Measurements from ENCODE around the gene KRT35.

The KRT35 gene

DNA sequence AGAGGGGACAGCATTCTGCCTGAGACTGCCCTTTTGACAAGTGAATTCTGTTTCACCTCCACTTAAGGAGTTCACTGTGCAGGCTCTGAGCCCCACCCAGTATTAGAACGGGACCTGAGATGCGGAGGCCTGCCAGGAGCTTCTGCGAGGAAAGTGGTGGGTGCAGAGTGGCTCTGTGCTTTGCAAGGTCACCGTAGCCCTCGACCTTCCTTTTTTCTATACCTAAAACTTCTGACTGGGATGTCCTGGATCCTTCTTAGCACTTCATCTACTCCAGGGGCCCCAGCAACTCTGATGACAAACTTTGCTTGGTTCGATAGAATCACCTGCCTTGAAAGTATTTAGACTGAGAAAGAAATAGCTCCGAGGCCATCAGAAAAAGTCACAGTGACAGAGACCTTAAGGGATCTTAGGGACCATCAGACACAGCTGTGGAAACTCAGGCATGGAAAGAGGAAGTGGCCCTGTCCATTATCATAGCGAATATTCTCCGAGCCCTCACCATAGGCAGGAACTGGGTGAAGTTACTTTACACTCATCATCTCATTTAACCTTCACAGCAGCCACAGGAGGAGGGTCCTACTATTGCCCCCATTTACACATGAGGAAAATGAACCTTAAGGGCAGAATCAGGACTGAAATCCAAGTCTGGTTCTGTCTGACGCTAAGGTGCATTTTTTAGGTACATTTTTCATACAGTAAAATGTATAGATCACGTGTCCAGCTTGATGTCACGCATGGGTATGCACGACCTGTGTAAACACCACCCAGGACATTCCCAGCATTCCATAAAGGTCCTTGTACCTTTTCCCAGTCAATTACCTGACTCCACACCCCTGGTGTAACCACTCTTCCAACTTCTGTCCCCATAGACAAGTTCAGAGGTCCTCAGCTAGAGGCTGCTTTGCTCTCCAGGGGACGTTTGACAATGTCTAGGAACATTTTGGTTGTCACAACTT, 25.1 kb upstream of the KRT35 start:
- TF ChIP-seq POLR2A (IDR thresholded peaks at IDR 0.05; ENCODE audit: low read length) (no peak), GATA1 (IDR thresholded peaks at IDR 0.05; ENCODE audit: low read depth, low read length) (no peak)
- DNase-seq = peak in 1 of 2 experiments; percentile 29

DNA sequence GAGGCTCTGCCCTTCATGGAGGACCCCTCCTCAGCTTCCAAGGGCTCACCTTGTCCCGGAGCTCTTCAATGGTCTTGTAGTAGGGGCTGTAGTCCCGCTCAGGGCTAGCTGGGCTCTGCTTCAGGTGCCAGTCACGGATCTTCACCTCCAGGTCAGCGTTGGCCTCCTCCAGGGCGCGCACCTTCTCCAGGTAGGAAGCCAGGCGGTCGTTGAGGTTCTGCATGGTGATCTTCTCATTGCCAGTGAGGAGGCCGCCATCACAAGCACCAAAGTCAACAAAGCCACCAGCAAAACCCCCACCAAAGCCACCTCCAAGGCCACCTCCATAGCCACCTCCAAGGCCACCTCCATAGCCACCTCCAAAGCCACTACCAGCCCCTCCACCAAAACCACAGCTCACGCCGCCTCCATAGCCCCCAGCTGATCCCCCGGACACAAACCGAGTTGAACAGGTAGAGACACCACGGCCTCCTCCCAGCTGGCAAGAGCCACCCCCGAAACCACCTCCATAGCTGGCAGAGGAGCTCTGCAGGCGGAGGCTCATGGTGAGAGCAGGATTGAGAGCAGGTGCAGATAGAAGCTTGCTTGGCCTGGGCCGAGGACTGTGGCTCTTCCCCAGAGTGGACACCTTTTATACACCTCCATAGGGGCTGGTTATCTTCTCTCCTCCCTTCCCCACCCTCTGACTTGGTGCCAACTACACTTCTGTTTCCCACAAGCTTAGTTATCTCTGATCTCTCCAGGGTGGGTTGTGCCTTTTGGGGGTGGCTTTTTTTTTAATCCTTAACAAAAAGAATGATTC, 24.3 kb upstream of the KRT35 start, which contains the start of gene KRT13:
KRT13 (minus strand) TSS at position 606 of the 802 bp plus-strand sequence; CDS start at position 544, 62 bp downstream.
- peak; percentile 46 to 79 for DNase-seq
- TF ChIP-seq GATA1 (IDR thresholded peaks at IDR 0.05; ENCODE audit: low read depth, low read length) (no peak), POLR2A (IDR thresholded peaks at IDR 0.05; ENCODE audit: low read length) (no peak)

DNA sequence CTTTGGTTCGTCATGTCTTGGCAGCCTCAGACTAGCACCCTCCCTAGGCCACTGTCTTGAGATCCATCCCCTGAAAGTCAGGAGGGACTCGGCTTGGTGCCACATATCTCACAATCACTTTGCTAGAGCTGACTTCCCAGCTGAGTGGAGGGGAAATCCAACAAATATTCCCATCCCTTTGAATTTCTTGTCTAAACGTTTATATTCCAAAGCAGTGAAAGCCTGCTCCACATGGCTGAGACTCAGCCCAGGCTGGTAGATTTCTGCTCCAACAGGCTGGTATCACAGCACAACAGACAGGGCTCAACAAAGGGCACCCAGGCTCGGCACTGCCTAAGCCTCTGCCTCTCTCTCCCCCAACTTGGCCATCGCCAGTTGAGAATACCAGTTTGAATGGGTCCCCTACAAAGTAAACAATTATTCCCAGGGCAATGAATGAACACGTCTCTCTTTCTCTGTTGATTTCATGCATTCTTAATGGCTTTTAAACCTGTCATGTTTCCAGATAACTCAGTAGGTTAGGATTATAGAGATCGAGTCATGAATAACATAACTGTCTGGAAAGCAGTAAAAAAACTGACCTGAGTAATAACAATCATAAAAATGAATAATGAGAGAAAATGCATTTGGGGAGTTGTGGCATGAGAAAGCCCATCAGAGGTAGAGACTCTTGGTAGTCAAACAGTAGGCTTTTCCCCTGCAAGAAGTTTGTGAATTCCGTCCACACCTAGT, 23.5 kb upstream of the KRT35 start:
- TF ChIP-seq GATA1 (IDR thresholded peaks at IDR 0.05; ENCODE audit: low read depth, low read length) (no peak), POLR2A (IDR thresholded peaks at IDR 0.05; ENCODE audit: low read length) (no peak)

DNA sequence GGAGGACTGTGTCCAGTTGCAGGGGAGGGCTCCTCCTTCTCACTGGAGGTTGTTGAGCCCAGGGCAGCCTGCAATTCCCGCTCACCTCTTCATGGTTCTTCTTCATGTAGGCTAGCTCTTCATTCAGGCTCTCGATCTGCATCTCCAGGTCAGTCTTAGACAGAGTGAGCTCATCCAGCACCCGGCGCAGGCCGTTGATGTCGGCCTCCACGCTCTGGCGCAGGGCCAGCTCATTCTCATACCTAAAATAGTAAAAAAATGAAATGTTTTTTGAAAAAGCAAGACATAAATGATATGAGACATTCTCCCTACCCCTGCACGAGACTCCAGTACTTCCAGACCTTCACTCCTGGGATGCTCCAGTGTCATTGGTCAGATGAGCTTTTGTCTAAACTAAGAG, 22.3 kb upstream of the KRT35 start:
- no peak for TF ChIP-seq POLR2A (IDR thresholded peaks at IDR 0.05; ENCODE audit: low read length)
- TF ChIP-seq GATA1 (IDR thresholded peaks at IDR 0.05; ENCODE audit: low read depth, low read length) = no peak

More for the DNA sequence above, 23.5 kb upstream of the KRT35 start:
- DNase-seq = peak in 1 of 2 experiments; percentile 27

DNA sequence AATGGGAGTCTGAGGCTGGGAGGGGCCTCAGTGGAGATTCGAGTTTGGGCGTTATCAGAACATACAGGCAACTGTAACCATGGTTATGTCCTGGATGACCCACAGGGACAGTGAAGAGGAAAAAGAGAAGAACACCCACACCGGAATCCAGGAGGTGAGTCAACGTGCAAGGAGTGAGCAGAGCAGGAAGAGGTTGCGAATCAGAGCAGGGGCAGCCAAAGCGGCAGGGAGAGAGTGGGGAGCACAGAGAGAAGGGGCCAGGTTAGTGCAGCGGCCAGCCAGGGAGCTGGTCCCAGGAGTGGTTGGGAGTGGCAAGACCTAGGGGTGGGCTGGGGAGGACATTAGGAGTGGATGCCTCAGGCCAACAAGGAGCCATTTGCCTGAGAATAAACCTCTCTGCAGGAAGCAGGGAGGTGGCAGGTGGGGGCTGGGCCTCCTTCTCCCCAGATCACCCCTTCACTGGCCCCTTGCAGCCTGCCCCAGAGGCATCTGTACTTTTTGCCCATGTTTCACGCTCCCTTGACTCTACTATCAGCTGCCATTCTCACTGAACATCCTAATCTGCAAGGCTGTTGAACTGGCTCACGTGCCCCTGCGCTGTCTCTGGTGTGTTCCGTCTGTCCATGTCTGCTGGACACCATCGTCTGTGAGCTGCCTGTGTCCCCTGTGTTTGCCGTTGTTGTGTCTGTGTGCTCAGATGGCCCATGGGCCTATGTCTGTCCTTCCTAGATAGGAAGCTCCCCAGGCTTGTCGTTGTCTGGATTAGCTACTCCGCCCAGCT, 19.4 kb upstream of the KRT35 start:
- TF ChIP-seq GATA1 (IDR thresholded peaks at IDR 0.05; ENCODE audit: low read depth, low read length) (no peak), POLR2A (IDR thresholded peaks at IDR 0.05; ENCODE audit: low read length) (peak; percentile 23)
- peak; percentile 83 to 90 for DNase-seq

More for the DNA sequence above, 22.3 kb upstream of the KRT35 start:
- DNase-seq = no peak

DNA sequence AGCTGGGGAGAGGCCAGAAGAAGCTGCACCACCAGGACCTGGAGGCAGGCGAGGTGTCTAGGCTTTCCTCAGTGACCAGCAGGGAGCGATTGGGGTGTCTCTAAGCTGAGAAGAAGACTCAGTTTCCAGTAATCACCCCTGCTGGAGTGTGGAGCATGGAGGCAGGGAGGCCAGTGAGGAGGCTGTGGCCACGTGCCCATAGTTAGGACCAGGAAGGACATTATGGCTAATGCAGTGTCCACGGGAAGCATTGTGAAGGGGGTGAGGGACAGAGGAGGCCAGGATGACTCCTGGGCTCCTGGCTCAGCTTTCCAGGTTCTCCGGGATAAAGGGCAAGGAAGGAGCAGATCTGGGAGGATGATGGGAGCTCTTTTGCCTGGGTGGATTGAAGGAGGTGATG, 18.8 kb upstream of the KRT35 start:
- TF ChIP-seq POLR2A (IDR thresholded peaks at IDR 0.05; ENCODE audit: low read length) = no peak

DNA sequence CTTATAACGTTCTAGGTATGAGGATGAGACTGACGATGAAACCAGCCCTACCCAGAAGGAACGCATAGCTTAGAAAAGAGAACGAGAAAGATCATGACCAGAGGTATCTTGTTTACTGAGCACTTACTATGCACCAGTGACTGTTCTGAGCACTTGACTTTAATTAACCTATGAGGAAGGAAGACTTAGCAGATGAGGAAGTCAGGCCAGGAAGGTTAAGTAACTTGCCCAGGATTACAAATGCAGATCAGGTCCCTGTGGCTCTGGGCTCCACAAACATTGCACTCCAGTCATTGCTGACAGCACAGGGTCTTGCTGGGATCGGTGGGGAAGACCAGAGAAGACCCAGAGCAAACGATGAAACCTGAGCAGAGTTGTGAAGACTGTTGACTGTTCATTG, 17.3 kb upstream of the KRT35 start:
- no peak for TF ChIP-seq GATA1 (IDR thresholded peaks at IDR 0.05; ENCODE audit: low read depth, low read length)
- TF ChIP-seq POLR2A (IDR thresholded peaks at IDR 0.05; ENCODE audit: low read length) = no peak
- DNase-seq = peak; percentile 19 to 27

More for the DNA sequence above, 18.8 kb upstream of the KRT35 start:
- DNase-seq = no peak

DNA sequence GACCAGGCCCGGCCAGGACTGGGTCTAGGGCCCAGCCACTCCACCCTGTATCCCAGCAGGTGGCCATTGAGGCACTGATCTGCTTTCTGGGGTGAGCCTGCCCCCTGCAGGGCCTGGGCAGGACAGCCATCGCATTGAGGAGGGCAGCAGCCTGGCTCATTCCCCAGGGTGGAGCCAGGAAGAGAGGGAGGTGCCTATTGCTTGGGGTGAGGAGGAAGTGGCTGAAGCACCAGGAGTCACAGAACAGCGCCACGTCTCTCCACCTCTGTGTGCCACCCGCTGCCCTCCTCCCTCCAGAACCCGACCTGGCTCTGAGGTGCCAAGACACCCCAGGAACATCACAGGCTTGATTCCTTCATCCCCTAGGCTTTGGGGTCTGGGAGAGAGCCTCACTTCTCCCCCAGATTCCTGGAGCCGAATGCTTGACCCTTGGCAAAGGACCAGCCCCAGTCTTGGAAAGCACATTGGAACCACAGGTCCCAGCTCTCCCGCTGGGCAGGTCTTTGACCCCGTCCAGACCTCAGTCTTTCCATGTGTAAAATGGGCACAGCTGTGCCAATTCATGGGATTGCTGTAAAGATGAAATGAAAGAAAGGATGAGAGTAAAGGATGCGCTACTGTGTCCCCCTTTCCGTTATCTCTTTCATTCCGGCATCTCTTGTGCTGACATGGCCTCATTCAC, 16.0 kb upstream of the KRT35 start:
- TF ChIP-seq POLR2A (IDR thresholded peaks at IDR 0.05; ENCODE audit: low read length) (no peak), GATA1 (IDR thresholded peaks at IDR 0.05; ENCODE audit: low read depth, low read length) (no peak)
- DNase-seq = peak; percentile 84 to 88

DNA sequence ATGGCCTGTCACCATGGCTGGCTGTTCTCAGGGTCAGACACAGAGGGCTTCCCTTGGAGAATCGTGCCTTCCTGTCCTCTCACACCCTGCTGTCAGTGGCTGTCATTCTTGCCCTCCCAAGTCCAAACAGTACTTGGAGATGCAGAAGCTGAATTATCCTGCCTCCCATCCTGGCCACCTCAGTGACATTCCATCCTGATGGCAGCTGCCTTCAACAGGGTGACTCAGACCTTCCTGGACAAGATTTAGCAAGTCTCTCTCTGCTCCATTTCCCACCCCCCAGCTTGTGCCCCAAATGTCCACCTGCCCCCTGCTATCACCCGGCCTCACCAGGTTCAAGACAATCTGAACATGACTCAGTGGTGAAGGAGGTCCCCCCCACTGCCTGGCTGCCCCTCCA, 13.6 kb upstream of the KRT35 start:
- TF ChIP-seq POLR2A (IDR thresholded peaks at IDR 0.05; ENCODE audit: low read length) = no peak
- TF ChIP-seq GATA1 (IDR thresholded peaks at IDR 0.05; ENCODE audit: low read depth, low read length) = no peak
- no peak for DNase-seq

DNA sequence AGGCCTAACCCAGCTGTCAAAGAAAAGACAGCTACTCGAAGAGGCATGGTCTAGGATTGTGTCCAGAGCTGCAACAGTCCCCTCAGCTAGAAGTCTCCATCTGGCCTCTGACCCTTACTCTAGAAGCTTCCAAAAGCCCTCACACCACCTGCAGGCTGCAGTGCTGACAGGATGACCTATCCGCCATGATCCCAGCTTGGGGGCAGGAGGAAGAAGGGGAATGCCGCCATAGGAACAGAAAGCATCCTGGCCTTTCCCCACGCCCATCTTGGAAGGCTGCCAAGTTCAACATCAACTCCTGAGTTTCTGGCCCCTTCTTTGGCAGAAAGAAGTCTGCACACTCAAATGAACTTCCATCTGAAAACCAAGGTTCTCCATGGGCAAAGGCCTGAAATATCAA, 11.8 kb upstream of the KRT35 start:
- DNase-seq = peak in 1 of 2 experiments; percentile 41
- TF ChIP-seq GATA1 (IDR thresholded peaks at IDR 0.05; ENCODE audit: low read depth, low read length) = no peak

DNA sequence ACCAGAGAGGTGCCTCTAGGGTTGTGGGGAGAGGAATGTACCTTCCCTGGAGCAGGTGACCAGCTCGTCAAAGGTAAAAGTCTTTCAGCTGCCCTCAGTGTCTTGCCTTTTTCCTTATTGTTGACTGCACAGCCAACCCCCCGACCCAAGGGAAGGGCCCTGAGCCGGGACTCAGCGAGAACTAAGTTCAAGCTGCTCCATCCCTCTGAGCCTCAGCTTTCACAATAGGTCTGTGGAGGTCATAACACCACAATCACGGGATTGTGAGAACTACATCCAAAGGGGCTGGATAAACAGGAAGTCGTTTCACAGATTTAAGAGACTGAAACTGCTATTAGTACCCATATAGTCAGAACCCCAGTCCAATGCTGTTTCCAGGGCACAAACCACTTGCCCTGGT, 11.4 kb upstream of the KRT35 start:
- TF ChIP-seq POLR2A (IDR thresholded peaks at IDR 0.05; ENCODE audit: low read length) = no peak
- no peak for TF ChIP-seq GATA1 (IDR thresholded peaks at IDR 0.05; ENCODE audit: low read depth, low read length)
- no peak for DNase-seq

DNA sequence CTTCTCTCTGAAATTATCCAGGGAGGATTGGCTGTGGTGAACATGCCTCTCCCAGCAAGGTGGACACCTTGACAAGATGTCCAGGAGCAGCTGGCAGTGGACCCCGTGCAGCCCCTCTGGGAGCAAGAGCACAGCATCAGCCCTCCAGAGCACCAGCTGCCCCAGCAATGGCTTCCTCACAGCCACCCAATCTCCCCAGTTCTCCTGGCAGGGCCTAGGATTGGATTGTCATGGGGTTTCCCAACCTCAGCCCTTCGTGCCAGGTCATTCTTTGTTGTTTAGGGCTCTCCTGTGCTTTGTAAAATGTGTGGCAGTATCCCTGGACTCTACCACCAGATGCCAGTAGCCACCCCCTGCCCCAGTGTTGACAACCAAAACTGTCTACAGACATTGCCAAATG, 10.5 kb upstream of the KRT35 start:
- DNase-seq = no peak
- TF ChIP-seq POLR2A (IDR thresholded peaks at IDR 0.05; ENCODE audit: low read length) = no peak
